ENCODE results near the gene SULF2.

- TF ChIP-seq POLR2AphosphoS5 (IDR thresholded peaks at IDR 0.05; ENCODE audit: low read depth) (no peak), CTCF (IDR thresholded peaks at IDR 0.05; ENCODE audit: insufficient read depth, low read length) (no peak), REST (IDR thresholded peaks at IDR 0.05; ENCODE audit: insufficient replicate concordance, low read depth) (no peak), GABPA (IDR thresholded peaks at IDR 0.05; ENCODE audit: low read depth) (no peak), SPI1 (IDR thresholded peaks at IDR 0.05; ENCODE audit: borderline replicate concordance, low read depth) (no peak)
Observed at GRCh38 chr20:47701612-47702011, 83.7 kb downstream of the SULF2 start.
